DMS53 (cell line): Measurements from ENCODE around the gene COX19.
"Not testable (repeated sequence)": the region's sequence is repeated elsewhere in the genome, so short reads cannot be mapped to it uniquely, and the experiment has no call there.

Source experiments
- DNase-seq: peaks from one replicate; lab custom pipeline; 2025; lab: John Stamatoyannopoulos, UW

Gene COX19

GRCh38 chr7:960972-961371, 14.4 kb downstream of the COX19 start:
- DNase-seq: not testable (repeated sequence)

GRCh38 chr7:960269-960871, 15.0 kb downstream of the COX19 start:
- no peak for DNase-seq

DNA sequence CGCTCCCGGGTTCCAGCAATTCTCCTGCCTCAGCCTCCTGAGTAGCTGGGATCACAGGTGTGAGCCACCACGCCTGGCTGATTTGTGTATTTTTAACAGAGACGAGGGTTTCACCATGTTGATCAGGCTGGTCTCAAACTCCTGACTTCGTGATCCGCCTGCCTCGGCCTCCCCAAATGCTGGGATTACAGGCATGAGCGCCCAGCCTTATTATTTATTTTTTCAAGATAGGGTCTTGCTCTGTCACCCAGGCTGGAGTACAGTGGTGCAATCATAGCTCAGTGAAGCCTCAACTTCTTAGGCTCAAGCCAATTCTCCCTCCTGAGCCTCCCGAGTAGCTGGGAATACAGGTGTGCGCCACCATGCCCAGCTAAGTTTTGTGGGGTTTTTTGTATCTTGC, 15.6 kb downstream of the COX19 start:
- not testable (repeated sequence) for DNase-seq

- no peak for DNase-seq
Observed at GRCh38 chr7:959271-959670, 16.1 kb downstream of the COX19 start.

DNA sequence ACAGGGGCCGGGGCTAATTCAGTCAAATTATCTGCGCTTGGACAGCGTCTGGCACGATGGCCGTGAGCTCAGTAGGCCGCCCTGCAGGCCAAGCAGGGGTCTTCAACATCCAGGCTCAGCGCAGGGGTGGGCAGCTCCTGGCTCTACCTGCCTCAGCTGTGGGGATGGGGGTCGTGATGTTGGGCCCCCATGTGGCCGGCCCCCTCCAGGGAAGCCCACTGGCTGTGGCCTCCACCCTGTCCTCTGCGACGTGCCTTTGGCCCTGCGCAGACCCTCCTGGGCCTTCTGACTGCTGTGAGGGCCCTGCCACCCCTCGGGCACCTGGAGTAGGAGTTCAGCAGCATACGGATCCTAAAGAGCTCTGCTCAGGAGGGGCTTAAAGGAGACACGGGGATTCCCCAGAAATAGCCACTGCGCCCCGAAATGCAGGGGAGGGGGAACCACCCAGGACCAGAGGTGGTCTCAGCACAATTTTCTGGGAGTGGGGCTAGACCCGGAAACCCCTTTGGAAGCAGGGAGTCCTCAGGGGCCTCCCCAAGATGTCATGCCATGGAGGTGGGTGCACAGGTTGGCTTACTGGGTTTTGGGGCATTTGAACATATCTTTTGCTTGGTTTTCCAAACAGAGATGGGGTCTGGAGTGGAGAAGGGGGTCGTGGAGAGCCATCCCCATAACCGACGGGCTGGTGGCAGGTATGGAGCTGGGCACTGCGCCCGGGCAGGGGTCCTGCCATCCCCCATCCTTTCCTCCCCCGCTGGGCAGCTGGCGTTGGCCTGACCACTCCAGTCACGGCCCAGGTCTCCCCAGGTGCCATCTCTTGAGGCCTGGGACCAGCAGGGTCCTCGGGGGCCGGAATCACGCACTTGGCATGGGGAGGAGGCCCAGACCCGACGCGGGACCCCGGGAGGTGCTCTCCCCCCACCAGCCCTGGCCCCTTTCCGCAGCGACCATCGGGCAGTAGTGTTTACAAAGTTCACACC, 16.8 kb downstream of the COX19 start:
- no peak for DNase-seq

- no peak for DNase-seq
Observed at GRCh38 chr7:957418-958220, 17.7 kb downstream of the COX19 start.

DNA sequence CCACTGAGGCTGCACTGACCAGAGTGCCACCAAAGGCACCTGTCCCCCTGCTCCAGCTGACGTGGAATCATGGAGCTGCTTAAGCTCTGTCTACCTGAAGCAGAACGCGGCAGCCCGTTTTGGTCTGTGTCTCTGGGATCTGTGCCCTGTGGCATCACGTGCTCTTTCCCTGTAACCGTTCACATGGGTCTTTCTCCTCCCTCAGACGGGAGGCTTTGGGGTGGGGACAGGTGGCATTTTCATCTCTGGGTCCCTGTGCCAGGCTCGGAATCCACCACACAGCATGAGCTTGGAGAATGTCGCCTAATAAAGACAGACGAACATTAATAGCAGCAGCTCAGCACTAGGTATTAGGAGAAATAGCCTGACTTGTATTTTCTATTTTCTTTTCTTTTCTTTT, 19.3 kb downstream of the COX19 start:
- DNase-seq: peak; percentile 37

- DNase-seq: peak; percentile 79
Observed at GRCh38 chr7:954330-955238, 20.8 kb downstream of the COX19 start, which contains the start of gene ADAP1. Gene ADAP1, minus strand, starts transcription at chr7:954680. Its CDS starts 203 bp downstream, at chr7:954477.

DNA sequence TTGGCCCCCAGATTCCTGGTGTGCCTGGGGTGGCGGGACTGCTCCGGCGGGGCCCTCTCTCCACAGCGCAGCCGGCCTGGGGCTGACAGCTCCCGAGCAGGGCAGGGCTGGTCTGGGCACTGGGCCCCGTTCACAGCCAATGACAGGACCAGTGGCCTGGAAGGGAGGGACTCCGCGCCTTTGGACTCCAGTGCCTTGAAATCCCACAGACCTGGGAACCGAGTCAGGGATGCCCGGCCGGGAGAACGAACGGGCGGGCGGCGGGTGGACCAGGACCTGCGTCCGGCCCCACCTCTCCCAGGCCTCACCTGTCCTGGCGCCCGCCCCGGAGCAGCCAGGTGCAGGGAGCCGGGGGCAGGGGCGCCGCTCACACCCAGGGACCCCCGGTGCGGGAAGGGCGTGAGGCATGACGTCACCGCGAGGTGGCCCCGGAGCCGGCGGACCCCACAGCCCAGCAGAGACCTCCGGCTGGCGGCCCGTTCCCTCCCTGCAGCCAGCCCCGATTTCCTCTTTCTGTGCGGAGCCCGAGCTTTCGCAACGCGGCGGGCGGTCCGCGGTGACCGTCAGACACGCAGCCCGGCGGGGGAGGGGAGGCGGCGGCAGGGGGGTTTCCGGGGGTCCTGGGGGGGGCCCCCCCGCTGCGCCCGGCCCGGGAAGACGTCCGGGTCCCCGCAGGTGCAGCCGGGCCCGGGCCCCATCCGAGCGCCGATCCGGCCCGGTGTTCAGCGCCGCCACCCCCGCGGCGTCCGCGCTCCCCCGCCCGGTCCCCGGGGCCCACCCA, 21.6 kb downstream of the COX19 start:
- peak; percentile 78 for DNase-seq

GRCh38 chr7:952548-953441, 22.6 kb downstream of the COX19 start:
- no peak for DNase-seq

DNA sequence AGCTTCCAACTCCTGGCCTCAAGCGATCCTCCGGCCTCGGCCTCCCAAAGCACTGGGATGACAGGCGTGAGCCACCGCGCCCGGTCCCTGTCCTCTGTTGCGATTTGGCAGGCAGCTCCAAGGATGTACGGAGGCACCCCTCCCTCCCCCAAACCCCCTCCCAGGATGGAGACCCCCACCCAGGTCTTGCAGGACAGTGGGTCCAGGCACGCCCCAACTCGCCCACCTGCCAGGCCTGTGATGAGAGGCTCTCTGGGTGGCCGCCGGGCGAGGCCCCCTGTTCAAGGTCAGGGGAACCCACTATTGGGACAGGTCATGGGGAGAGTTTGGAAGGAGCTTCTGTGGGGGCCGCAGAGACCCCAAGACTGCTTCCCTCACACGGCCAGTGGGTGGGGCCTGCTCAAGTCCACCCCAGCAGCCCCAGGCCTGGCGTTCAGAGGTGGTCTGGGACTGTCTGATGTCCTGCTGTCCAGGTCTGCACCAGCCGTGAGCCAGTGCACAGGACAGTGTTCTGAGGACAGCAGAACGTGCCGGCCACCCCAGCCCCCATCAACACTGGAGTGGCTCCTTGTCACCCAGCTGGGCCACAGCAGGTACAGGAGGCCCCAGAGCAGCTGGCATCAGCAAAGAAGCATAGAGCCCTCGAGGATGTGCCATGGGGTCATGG, 23.3 kb downstream of the COX19 start:
- DNase-seq: no peak

DNA sequence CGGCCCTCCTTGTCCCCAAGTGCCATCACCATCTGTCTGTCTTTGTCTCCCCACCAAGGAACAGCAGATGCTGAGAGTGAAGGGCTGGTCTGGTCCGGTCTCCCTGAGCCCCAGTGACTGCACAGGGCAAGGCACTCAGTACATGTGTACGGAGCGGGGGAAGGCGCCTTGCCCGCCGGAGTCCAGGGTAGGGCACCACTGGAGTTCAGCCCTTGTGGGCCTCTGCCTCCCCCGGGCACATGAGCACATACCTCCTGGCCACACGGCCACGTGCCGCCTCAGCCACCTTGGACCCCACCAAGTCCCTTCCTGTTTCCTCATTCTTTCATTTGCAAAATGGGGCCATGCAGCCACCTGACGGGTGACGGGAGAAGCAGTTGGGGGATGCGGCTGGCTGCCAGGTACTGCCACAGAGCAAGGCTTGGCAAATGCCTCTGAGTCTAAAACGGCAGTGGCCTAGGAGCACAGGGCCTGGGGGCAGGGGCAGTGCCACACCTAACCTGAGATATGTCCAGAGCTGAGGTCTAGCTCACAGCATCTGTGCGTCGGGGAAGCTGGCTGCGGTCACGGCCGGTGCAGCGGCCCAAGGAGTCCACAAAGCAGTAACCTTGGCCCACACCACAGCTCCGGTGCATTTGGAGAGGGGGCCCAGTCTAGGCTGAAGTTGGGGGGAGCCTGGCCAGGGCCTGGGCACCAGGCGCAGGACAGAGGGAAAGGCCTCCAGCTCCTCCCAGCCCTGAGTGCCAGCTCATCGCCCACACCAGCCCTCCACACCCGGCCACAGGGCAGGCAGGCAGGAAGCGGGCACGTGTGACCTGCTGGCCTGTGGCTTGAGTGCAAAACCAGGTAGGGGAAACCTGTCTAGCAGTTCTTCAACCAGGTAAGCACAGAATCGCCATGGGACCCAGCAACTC, 26.1 kb downstream of the COX19 start:
- no peak for DNase-seq

DNA sequence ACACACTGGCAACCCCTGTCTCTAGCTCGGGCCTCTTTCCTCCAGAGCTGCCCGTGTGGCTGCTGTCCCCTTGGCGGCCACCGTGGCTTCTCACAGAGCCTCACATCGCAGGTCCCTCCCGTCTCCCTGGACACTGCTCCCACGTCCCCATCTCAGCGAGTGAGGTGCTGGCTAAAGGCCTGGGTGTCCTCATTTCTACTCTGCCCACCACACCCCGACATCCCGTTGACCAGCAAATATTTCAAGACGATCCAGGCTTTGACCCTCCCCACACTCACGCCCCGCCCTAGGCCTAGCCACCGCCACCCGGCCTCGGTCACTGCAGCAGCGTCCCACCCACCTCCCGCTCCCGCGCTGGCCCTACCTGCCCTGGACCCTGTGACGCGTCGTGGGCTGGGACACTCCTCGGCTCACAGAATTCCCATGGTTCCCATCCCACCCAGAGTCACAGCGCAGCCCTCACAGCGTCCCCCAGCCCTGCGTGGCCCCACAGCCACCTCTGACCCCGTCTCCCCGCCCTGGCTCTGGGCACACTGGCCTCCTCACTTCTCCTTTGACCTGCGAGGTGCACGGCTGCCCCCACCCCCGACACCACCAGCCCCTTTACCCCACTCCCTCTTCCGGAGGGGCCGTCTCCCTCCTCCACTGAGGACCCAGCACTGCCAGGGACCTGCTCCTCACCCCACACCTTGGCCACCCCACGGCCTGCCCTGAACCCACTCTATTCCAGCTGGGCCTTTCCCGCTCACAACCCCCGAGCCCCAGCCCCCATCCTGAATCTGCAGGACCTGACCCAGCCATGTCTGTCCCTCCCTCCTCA, 27.7 kb downstream of the COX19 start:
- no peak for DNase-seq

GRCh38 chr7:946256-946996, 28.9 kb downstream of the COX19 start:
- no peak for DNase-seq

GRCh38 chr7:945556-946255, 29.6 kb downstream of the COX19 start:
- peak; percentile 98 for DNase-seq

GRCh38 chr7:945147-945555, 30.2 kb downstream of the COX19 start:
- DNase-seq: peak; percentile 57
